CD1c-positive myeloid dendritic cell (primary cell): ENCODE data around the gene CTCF.

ENCODE experiments used
- DNase-seq: peaks from one replicate; pipeline ENCODE4 v3.0.0-alpha.2; 2016; ENCODE audit errors: extremely low spot score

Gene CTCF

DNA sequence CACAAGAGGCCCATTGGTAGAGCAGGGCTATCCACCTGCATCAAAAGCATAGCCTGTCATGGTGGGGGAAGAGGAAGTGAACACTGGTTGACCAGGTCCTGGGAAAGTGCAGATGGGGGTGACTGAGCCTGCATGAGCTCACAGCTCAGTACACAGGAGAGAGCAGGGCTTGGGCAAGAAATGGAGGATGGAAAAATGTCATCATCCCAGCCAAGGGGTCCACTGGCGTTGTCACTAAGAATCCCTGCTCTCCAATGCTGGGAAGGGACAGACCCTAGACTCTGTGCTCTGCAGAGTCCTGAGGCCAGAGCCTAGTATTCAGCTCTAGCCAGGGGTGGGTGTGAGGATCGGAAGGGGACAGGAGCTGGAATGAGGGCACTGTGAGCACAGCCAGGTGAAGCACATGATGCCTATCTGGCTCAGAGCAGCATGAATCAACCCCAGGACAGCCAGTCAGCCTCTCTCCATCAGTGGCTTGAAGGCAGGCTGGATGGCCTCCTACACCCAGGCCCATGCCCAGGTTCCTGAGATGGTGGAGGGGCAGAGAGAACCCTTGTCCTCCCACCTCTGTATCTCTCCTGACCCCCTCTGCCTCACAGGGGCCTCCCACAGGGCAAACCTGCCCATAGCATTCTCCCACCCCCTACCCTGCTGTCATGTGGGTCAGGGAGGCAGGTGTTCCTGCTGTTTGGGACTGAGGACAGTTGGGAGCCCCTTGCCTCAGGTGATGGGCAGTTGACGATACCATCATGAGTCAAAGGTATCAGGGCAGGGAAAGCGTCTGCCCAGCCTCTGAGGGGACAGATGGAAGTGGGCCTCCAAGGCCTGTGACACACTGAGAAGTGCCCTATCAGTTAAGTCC, 13.8 kb upstream of the CTCF start:
- DNase-seq = no peak

GRCh38 chr16:67549240-67549639, 13.1 kb upstream of the CTCF start:
- DNase-seq = no peak

DNA sequence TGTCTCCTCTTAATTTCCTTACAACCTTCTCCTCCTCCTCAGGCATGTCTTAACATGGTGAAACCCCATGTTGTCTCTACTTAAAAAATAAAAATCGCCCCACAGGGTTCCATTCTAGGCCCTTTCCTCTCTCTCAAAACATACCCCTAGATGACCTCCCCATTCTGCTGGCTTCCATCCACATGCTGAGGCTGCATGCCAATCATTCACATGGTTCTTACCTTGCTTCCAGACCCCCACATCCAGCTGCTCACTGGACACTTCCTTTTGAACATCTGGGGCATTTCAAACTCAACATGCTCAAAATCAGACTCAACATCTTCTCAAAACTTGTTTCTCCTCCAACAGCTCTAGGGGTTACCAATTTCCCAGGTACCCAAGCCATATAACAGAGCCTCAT, 12.4 kb upstream of the CTCF start:
- DNase-seq = no peak

GRCh38 chr16:67551091-67551490, 11.2 kb upstream of the CTCF start:
- no peak for DNase-seq

- DNase-seq = no peak
These were observed 10.4 kb upstream of the CTCF start for GRCh38 chr16:67551972-67552371.

- DNase-seq = no peak
These were observed 9.8 kb upstream of the CTCF start for GRCh38 chr16:67552476-67552875.

- DNase-seq = peak; percentile 46
These were observed 6.5 kb upstream of the CTCF start for GRCh38 chr16:67555795-67556212.

DNA sequence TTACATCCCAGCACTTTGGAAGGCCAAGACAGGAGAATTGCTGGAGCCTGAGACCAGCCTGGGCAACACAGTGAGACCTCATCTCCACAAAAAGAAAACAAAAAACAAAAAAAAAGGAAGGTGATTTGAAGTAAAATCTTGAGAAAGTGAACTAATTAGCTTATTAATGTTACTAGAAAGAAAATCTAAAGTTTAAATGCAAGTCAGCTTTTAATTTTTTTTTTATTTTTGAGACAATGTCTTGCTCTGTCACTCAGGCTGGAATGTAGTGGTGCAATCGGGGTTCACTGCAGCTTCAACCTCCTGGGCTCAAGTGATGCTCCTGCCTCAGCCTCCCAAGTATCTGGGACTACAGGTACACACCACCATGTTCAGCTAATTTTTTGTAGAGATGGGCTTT, 3.5 kb upstream of the CTCF start:
- no peak for DNase-seq

GRCh38 chr16:67560827-67561342, 1.4 kb upstream of the CTCF start:
- no peak for DNase-seq

GRCh38 chr16:67561501-67561823, 864 bp upstream of the CTCF start:
- no peak for DNase-seq

DNA sequence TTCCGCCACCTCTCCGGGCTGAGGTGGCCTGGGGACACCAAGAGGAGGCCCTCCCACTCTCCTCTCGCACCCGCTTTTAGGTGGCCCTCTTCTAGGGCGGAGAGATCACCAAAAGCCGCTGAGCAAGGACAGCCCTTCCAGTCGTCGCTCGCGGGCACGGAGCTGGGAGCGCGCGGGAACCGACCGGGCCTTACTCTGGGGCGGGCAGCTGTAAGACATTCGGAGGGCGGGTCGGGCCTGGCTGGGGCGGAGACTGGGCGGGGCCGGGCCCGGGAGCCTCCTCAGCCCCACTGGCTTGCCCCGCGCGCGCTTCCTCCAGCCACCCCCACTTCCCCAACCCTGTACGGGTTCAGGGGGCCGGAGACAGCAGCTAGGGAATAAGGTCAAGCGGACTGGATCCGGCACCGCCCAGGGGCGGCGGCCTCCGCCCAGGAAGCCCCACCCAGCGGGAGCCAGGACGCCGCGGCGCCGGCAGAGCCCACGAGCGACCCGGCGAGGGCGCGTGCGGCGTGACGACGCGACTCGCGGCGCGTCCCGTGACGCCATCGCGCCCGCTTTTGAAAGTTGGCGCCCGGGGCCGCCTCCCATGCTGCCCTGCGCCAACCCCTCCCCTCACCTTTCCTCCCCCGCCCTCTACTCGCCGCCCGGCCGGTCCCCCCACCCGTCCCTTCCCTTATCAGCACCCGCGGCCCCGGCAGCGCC, 351 bp upstream of the CTCF start:
- DNase-seq = peak; percentile 99

GRCh38 chr16:67562918-67563707, 787 bp downstream of the CTCF start:
- peak; percentile 57 for DNase-seq

DNA sequence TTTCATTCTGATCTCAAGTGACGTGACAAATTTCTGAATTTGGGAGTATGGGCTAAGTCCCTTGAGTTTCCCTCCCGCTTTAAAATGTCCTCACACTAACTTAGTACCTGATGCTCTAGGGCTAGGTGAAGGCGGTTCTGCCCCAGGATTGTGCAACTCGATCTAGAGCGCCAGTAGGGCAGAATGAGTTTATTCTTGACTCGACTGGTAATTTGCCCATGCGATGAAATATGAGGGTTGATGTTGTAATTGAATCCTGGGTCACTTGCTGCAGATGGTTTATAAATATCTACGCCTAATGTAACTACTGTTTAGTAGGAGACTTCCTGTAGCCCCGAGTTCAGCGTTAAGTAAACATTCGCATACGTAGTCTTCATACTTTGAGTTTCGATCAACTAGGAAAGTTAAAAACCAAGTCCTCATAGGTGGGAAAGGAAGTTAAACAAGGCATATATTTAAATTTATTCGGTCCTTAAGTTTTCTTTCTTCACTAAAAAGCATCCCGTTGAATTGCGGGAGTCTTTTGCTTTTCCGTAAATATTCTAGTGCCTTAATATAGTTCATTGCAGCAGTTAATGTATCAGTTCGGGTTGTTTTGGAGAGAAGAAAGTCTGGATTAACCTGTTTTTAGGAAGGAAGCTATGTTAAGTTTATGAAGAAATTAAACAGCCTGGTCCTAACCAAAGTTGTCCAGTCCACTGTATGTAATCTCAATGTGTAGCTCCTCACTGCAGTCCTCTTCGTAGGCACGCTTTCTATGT, 1.6 kb downstream of the CTCF start:
- DNase-seq = peak; percentile 48

GRCh38 chr16:67565470-67566100, 3.3 kb downstream of the CTCF start:
- no peak for DNase-seq

- DNase-seq = no peak
These were observed 9.1 kb downstream of the CTCF start for GRCh38 chr16:67571464-67571863.

GRCh38 chr16:67571981-67572431, 9.7 kb downstream of the CTCF start:
- no peak for DNase-seq

DNA sequence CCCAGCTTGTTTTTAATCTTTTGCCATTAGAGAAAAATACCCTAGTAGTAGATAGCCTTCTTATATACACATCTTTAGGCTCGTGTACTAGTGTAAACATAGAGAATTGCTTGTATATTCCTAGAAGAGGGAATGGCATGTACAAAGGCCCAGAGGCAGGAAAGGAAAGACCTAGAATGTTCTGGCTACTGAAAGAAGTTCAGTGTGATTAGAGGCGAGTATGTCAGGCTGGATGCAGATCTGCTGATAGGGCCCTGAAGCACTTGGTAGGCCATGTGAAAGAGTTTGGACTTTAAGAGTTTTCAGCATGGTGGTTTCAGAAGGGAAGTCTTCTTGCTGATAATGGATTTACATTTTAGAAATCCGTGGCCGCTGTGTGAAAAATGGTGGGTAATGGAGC, 17.4 kb downstream of the CTCF start:
- no peak for DNase-seq

DNA sequence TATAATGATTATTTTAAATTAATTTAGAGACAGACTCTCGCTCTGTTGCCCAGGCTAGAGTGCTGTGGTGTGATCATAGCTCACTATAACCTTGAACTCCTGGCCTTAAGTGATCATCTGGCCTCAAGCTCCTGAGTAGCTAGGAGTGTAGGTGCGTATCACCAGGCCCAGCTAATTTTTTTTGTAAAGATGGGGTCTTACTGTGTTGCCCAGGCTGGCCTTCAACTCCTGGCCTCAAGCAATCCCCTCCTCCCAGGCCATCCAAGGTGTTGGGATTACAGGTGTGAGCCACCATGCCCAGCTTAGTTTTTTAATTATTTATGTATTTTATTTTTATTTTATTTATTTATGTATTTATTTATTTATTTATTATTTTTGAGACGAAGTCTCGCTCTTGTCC, 17.9 kb downstream of the CTCF start:
- no peak for DNase-seq

GRCh38 chr16:67593288-67593687, 31.0 kb downstream of the CTCF start:
- no peak for DNase-seq

- no peak for DNase-seq
These were observed 31.4 kb downstream of the CTCF start for GRCh38 chr16:67593701-67594100.
